Type B pancreatic cell (in vitro differentiated cells): ENCODE results near the gene MCOLN1. TPM values are rescaled to one million over a fixed set of nuclear protein-coding genes. Genes with fewer than 3 reads are reported as not detected.
A peak's percentile ranks its signal among the peaks of the same experiment; 100 is the strongest.

Source experiments
- DNase-seq: peaks from one replicate; pipeline ENCODE4 v3.0.0; 2021; ENCODE audit warnings: mixed read lengths; ENCODE audit not compliant: unreplicated experiment; ENCODE audit errors: extremely low spot score
- H3K27ac Mint-ChIP-seq: 2 replicates; pipeline ENCODE4 v1.8.0; 2021; ENCODE audit warnings: mild to moderate bottlenecking, mixed read lengths
- H3K27me3 Mint-ChIP-seq: 2 replicates; pipeline ENCODE4 v1.8.0; 2021; ENCODE audit warnings: mixed read lengths
- H3K36me3 Mint-ChIP-seq: 2 replicates; pipeline ENCODE4 v1.8.0; 2021; ENCODE audit warnings: mixed read lengths
- H3K4me1 Mint-ChIP-seq: one replicate; pipeline ENCODE4 v1.8.0; 2021; ENCODE audit warnings: mixed read lengths; ENCODE audit not compliant: unreplicated experiment
- H3K4me3 Mint-ChIP-seq: 2 replicates; pipeline ENCODE4 v1.8.0; 2021; ENCODE audit warnings: mild to moderate bottlenecking, mixed read lengths
- H3K9me3 Mint-ChIP-seq: 2 replicates; pipeline ENCODE4 v1.8.0; 2021; ENCODE audit warnings: mixed read lengths
- total RNA-seq: library from RNA; stranded (reverse); gene quantifications from 2 replicates; pipeline ENCODE4 v1.2.1, GENCODE V29; 2021; ENCODE audit warnings: low replicate concordance
- TF ChIP-seq, protein P1 (sequence below): fragments of 200-600 bp; sonication (generic); conservative IDR thresholded peaks from 2 replicates; pipeline ENCODE4 v1.5.0; 2021; ENCODE audit warnings: antibody characterized with exemption, mild to moderate bottlenecking

MCOLN1 gene
- total RNA-seq, 1 donor from 2014 or later, result 24.0 TPM

DNA sequence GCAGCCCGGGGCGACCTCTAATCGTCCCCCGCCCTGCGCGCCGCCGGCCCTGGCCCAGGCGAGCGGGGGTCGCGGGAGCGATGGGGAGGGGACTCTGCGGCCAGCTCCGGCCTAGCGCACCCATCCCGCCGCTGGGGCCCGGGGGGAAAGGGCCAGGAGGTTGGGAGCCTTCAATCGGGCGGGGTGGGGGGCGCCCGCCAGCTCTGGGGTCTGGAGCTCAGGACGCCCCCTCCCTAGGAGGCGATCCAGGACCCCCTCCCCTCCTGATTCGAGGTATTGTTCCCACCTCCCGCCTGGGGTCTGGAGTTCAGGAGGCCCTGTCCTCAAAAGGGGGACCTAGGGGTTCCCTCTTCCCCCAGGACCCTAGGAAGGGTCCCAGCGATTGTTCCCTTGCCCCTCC lies 6.1 kb upstream of the MCOLN1 start:
- TF ChIP-seq, protein P1, sequence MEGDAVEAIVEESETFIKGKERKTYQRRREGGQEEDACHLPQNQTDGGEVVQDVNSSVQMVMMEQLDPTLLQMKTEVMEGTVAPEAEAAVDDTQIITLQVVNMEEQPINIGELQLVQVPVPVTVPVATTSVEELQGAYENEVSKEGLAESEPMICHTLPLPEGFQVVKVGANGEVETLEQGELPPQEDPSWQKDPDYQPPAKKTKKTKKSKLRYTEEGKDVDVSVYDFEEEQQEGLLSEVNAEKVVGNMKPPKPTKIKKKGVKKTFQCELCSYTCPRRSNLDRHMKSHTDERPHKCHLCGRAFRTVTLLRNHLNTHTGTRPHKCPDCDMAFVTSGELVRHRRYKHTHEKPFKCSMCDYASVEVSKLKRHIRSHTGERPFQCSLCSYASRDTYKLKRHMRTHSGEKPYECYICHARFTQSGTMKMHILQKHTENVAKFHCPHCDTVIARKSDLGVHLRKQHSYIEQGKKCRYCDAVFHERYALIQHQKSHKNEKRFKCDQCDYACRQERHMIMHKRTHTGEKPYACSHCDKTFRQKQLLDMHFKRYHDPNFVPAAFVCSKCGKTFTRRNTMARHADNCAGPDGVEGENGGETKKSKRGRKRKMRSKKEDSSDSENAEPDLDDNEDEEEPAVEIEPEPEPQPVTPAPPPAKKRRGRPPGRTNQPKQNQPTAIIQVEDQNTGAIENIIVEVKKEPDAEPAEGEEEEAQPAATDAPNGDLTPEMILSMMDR, result no peak
- H3K4me1 Mint-ChIP-seq, result peaks cover 20% of the 10 kb centered on the region
- H3K9me3 Mint-ChIP-seq, result no peaks in the 10 kb centered on the region
- H3K36me3 Mint-ChIP-seq, result peaks cover 6% of the 10 kb centered on the region
- H3K4me3 Mint-ChIP-seq, result peak overlapping the region; percentile 92
- no peak for DNase-seq
- H3K27ac Mint-ChIP-seq, result peak overlapping the region; percentile 91
- H3K27me3 Mint-ChIP-seq, result no peaks in the 10 kb centered on the region

DNA sequence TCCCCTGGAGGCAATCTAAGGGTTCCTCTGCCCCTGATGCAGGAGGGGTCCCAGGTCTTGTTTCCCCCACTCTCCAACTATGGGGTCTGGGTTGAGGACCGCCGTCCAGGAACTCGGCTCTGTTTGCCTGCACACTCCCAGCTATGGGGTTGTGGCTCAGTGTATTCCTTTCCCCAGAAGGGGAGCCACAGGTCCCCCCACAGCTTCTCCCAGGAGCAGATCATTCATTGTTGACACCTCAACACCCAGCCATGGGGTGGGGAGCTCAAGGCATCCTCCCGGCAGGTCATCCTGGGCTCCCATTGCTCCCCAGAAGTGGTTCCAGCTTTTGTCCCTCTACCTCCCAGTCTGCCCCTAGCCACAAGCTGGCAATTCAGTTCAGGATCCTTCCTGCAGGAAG lies 5.5 kb upstream of the MCOLN1 start:
- peaks cover 22% of the 10 kb centered on the region for H3K4me1 Mint-ChIP-seq
- H3K27me3 Mint-ChIP-seq, result no peaks in the 10 kb centered on the region
- H3K27ac Mint-ChIP-seq, result peak overlapping the region; percentile 91
- H3K4me3 Mint-ChIP-seq, result peak overlapping the region; percentile 92
- peaks cover 6% of the 10 kb centered on the region for H3K36me3 Mint-ChIP-seq
- no peak for DNase-seq
- TF ChIP-seq, protein P1, result no peak
- H3K9me3 Mint-ChIP-seq, result no peaks in the 10 kb centered on the region

DNA sequence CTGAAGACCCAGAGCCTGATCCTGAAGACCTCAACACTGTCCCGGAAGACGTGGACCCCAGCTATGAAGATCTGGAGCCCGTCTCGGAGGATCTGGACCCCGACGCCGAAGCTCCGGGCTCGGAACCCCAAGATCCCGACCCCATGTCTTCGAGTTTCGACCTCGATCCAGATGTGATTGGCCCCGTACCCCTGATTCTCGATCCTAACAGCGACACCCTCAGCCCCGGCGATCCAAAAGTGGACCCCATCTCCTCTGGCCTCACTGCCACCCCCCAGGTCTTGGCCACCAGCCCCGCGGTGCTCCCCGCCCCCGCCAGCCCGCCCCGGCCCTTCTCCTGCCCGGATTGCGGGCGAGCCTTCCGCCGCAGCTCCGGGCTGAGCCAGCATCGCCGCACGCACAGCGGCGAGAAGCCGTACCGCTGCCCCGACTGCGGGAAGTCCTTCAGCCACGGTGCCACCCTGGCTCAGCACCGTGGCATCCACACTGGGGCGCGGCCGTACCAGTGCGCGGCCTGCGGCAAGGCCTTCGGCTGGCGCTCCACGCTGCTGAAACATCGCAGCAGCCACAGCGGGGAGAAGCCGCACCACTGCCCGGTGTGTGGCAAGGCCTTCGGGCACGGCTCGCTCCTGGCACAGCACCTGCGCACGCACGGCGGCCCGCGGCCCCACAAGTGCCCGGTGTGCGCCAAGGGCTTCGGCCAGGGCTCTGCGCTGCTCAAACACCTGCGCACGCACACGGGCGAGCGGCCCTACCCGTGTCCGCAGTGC lies 2.9 kb upstream of the MCOLN1 start:
- no peaks in the 10 kb centered on the region for H3K9me3 Mint-ChIP-seq
- H3K27ac Mint-ChIP-seq, result no peak overlapping the region
- no peaks in the 10 kb centered on the region for H3K27me3 Mint-ChIP-seq
- no peak overlapping the region for H3K4me3 Mint-ChIP-seq
- TF ChIP-seq, protein P1, result no peak
- peaks cover 26% of the 10 kb centered on the region for H3K4me1 Mint-ChIP-seq
- H3K36me3 Mint-ChIP-seq, result peaks cover 6% of the 10 kb centered on the region
- DNase-seq, result no peak

DNA sequence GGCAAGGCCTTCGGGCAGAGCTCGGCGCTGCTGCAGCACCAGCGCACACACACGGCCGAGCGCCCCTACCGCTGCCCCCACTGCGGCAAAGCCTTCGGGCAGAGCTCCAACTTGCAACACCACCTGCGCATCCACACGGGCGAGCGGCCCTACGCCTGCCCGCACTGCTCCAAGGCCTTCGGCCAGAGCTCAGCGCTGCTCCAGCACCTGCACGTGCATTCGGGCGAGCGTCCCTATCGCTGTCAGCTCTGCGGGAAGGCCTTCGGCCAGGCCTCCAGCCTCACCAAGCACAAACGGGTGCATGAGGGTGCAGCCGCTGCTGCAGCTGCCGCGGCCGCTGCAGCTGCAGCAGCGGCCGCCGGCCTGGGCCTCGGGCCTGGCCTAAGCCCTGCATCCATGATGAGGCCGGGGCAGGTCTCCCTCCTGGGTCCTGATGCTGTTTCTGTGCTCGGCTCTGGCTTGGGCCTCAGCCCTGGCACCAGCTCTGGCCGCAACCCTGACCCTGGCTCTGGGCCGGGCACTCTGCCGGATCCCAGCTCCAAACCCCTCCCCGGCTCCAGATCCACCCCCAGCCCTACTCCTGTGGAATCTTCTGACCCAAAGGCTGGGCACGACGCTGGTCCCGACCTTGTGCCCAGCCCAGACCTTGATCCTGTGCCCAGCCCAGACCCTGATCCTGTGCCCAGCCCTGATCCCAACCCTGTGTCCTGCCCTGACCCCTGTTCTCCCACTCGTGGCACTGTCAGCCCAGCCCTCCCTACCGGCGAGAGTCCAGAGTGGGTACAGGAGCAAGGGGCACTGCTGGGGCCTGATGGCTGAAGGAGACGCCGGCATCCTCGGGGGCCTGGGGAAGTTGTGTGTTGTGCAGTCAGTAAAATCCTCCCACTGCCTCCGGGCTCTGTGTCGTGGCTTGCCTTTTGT lies 2.0 kb upstream of the MCOLN1 start:
- no peaks in the 10 kb centered on the region for H3K9me3 Mint-ChIP-seq
- H3K36me3 Mint-ChIP-seq, result peaks cover 6% of the 10 kb centered on the region
- no peak for DNase-seq
- no peak overlapping the region for H3K27ac Mint-ChIP-seq
- peaks cover 19% of the 10 kb centered on the region for H3K4me1 Mint-ChIP-seq
- TF ChIP-seq, protein P1, result no peak
- no peaks in the 10 kb centered on the region for H3K27me3 Mint-ChIP-seq
- H3K4me3 Mint-ChIP-seq, result no peak overlapping the region

DNA sequence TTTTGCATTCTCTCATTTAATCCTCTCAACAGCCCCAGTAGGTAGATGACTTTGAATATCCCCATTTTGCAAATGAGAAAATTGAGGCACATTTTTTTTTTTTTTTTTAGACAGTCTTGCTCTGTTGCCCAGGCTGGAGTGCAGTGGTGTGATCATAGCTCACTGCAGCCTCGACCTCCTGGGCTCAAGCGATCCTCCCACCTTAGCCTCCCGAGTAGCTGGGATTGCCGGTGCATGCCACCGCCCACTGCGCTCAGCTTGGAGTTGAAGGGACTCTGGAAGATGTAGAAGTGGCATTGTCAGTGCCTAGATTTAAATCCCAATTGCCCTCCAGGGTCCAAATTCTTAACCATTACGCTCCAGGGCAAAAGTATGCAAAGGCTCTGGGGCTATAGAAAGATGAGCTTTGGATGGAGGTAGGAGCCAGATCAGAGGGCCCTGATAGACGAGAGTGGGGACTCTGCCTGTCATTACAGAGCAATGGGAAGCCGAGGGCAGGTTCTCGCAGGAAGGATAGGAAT lies 813 bp upstream of the MCOLN1 start:
- H3K27ac Mint-ChIP-seq, result peak overlapping the region; percentile 82
- peak overlapping the region; percentile 89 for H3K4me3 Mint-ChIP-seq
- TF ChIP-seq, protein P1, result no peak
- H3K9me3 Mint-ChIP-seq, result no peaks in the 10 kb centered on the region
- H3K27me3 Mint-ChIP-seq, result no peaks in the 10 kb centered on the region
- peaks cover 6% of the 10 kb centered on the region for H3K36me3 Mint-ChIP-seq
- H3K4me1 Mint-ChIP-seq, result peaks cover 16% of the 10 kb centered on the region
- DNase-seq, result no peak
